RWPE1 (cell line): Measurements from ENCODE around the gene FAM98C.
"Not testable (repeated sequence)": the region's sequence is repeated elsewhere in the genome, so short reads cannot be mapped to it uniquely, and the experiment has no call there.

Experiments
- CTCF ChIA-PET: fragments of 350-600 bp; sonication (Branson Sonifier 250); formaldehyde crosslinking; extraction: SDS; loops from one replicate; lab custom pipeline; 2021; lab: Yijun Ruan, JAX
- POLR2A ChIA-PET: fragments of 400-600 bp; formaldehyde crosslinking; extraction: SDS; loops from one replicate; lab custom pipeline; 2020; ENCODE audit warnings: antibody characterized with exemption; ENCODE audit not compliant: low non-redundant PET; lab: Yijun Ruan, JAX
- DNase-seq: peaks from one replicate; pipeline ENCODE4 v3.0.0; 2012; ENCODE audit warnings: low spot score
- H3K27ac ChIP-seq: fragments of 450-650 bp; 2 replicates; pipeline ENCODE4 v1.5.1; 2017
- CTCF ChIP-seq: fragments of 450-650 bp; conservative IDR thresholded peaks from 2 replicates; pipeline ENCODE4 v1.5.1; 2017; ENCODE audit warnings: low read depth, mild to moderate bottlenecking

The FAM98C gene

GRCh38 chr19:38411041-38411712 is 8.3 kb downstream of the FAM98C start:
- CTCF ChIA-PET: no interaction called here
- POLR2A ChIA-PET: no interaction called here
- no peak for DNase-seq
- H3K27ac ChIP-seq: peak overlapping the region; percentile 13; the same call in 1 of the 2 replicates
- no peak for TF ChIP-seq CTCF

DNA sequence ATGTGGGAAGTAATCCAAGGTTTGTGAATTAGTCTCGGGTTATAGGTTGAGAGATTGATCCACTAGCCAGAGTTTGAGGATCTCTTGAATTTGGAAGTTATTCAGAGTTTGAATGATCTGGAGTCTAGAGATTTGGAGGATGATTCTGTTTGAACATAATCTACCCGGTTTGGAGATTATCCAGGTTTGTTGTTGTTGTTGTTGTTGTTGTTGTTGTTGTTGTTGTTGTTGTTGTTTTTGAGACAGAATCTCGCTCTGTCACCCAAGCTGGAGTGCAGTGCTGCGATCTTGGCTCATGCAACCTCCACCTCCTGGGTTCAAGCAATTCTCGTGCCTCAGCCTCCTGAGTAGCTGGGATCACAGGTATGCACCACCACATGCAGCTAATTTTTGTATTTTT is 9.0 kb downstream of the FAM98C start:
- CTCF ChIA-PET: interaction anchor here (1.2 kb wide), 1 partner anchor 9 kb away, joined by 4 read pairs; the partner anchor contains the start of gene FAM98C
- H3K27ac ChIP-seq, DNase-seq, POLR2A ChIA-PET: not testable (repeated sequence)

- no peak for TF ChIP-seq CTCF
- CTCF ChIA-PET: interaction anchor here (1.2 kb wide), 1 partner anchor 9 kb away, joined by 4 read pairs; the partner anchor contains the start of gene FAM98C
Measured at GRCh38 chr19:38412491-38412890, 9.6 kb downstream of the FAM98C start.

DNA sequence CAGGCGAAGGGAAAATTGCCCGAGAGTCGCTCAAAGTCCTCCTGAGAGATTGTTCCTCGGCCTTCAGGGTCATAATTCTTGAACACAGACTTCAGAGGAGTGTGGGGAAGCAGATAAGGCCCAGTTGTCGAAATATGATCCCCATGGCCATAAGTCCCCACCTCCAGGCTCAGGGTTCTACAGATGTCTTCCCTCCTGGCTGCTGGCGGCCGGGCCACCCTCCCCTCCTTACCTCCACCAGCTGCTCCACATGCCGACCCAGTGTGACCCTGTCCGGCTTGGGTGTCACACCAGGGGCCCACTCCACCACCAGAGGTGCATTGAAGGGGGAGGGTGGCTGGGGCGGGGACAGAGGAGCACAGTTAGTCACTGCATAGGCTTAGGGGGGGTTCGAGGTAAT is 10.1 kb downstream of the FAM98C start:
- H3K27ac ChIP-seq: no peak overlapping the region
- POLR2A ChIA-PET: no interaction called here
- DNase-seq: no peak
- CTCF ChIA-PET: interaction anchor here (1.2 to 1.5 kb wide), 2 partner anchors 10 kb away, joined by 4 to 7 read pairs; partner anchors contain the start of gene FAM98C
- no peak for TF ChIP-seq CTCF

More at GRCh38 chr19:38412491-38412890, 9.6 kb downstream of the FAM98C start:
- POLR2A ChIA-PET: no interaction called here
- H3K27ac ChIP-seq: no peak overlapping the region
- no peak for DNase-seq

- H3K27ac ChIP-seq: no peak overlapping the region
- no peak for TF ChIP-seq CTCF
- ChIA-PET CTCF (interaction anchor here (1.5 kb wide), 1 partner anchor 10 kb away, joined by 7 read pairs; the partner anchor contains the start of gene FAM98C), POLR2A (no interaction called here)
- DNase-seq: no peak
Measured at GRCh38 chr19:38413416-38413815, 10.5 kb downstream of the FAM98C start.

GRCh38 chr19:38417146-38417543 is 14.3 kb downstream of the FAM98C start:
- ChIA-PET POLR2A (no interaction called here), CTCF (interaction anchor here (0.6 kb wide), 1 partner anchor 196 kb away, joined by 4 read pairs; no protein-coding TSS in a partner anchor)
- no peak for DNase-seq
- no peak for TF ChIP-seq CTCF
- no peak overlapping the region for H3K27ac ChIP-seq
